SK-N-SH (cell line): ENCODE results near the gene PLCH1.

Experiments
- CHD2 ChIP-seq: fragments of 150-350 bp; IDR thresholded peaks from 2 replicates; pipeline ENCODE4 v1.6.1; 2018; ENCODE audit warnings: low read length; ENCODE audit not compliant: partially characterized antibody
- CTCF ChIP-seq: fragments of 200-600 bp; sonication (generic); IDR thresholded peaks from 2 replicates; pipeline ENCODE4 v1.6.1; 2017; ENCODE audit warnings: antibody characterized with exemption, mild to moderate bottlenecking, moderate library complexity
- EZH2phosphoT487 ChIP-seq: fragments of 200-600 bp; sonication (generic); IDR thresholded peaks from 2 replicates; pipeline ENCODE4 v1.6.1; 2017; ENCODE audit warnings: low read depth, mixed run types, mild to moderate bottlenecking, antibody characterized with exemption, moderate library complexity, borderline replicate concordance
- FOXM1 ChIP-seq: IDR thresholded peaks from 2 replicates; pipeline ENCODE4 v1.4.0; 2012; ENCODE audit warnings: low read depth, mild to moderate bottlenecking
- JUND ChIP-seq: IDR thresholded peaks from 2 replicates; pipeline ENCODE4 v1.4.0; 2012
- MAX ChIP-seq: IDR thresholded peaks from 2 replicates; pipeline ENCODE4 v1.4.0; 2012; ENCODE audit warnings: low read depth
- RCOR1 ChIP-seq: fragments of 150-350 bp; IDR thresholded peaks from 2 replicates; pipeline ENCODE4 v1.6.1; 2017; ENCODE audit warnings: antibody characterized with exemption, low read length
- REST ChIP-seq: IDR thresholded peaks from 2 replicates; pipeline ENCODE4 v1.6.1; 2012; ENCODE audit warnings: mild to moderate bottlenecking, low read depth, low read length, moderate library complexity
- TAF1 ChIP-seq: IDR thresholded peaks from 2 replicates; pipeline ENCODE4 v1.6.1; 2012; ENCODE audit warnings: low read depth, mild to moderate bottlenecking, low read length, moderate library complexity, borderline replicate concordance
- TEAD4 ChIP-seq: IDR thresholded peaks from 2 replicates; pipeline ENCODE4 v1.4.0; 2012; ENCODE audit warnings: mild to moderate bottlenecking, borderline replicate concordance; ENCODE audit not compliant: insufficient read depth
- USF1 ChIP-seq: IDR thresholded peaks from 2 replicates; pipeline ENCODE4 v1.4.0; 2012; ENCODE audit warnings: low read depth, borderline replicate concordance
- ZBTB33 ChIP-seq: IDR thresholded peaks from 2 replicates; pipeline ENCODE4 v1.4.0; 2012; ENCODE audit warnings: low read depth, borderline replicate concordance

GRCh38 chr3:155663467-155664212 is 81.2 kb downstream of the PLCH1 start:
- TF ChIP-seq CHD2 (no peak), CTCF (no peak), TAF1 (no peak), ZBTB33 (no peak), FOXM1 (no peak), USF1 (no peak), MAX (no peak), TEAD4 (no peak), JUND (no peak), RCOR1 (no peak), EZH2phosphoT487 (no peak), REST (no peak)
